GM21367 (cell line): ENCODE measurements around the gene ABTB2.
"Not testable (repeated sequence)": the region's sequence is repeated elsewhere in the genome, so short reads cannot be mapped to it uniquely, and the experiment has no call there.

Source experiments
- ATAC-seq: cut with Tn5 transposase; IDR thresholded peaks from one replicate; pipeline ENCODE4 v1.9.1; 2021; ENCODE audit not compliant: unreplicated experiment

The ABTB2 gene

DNA sequence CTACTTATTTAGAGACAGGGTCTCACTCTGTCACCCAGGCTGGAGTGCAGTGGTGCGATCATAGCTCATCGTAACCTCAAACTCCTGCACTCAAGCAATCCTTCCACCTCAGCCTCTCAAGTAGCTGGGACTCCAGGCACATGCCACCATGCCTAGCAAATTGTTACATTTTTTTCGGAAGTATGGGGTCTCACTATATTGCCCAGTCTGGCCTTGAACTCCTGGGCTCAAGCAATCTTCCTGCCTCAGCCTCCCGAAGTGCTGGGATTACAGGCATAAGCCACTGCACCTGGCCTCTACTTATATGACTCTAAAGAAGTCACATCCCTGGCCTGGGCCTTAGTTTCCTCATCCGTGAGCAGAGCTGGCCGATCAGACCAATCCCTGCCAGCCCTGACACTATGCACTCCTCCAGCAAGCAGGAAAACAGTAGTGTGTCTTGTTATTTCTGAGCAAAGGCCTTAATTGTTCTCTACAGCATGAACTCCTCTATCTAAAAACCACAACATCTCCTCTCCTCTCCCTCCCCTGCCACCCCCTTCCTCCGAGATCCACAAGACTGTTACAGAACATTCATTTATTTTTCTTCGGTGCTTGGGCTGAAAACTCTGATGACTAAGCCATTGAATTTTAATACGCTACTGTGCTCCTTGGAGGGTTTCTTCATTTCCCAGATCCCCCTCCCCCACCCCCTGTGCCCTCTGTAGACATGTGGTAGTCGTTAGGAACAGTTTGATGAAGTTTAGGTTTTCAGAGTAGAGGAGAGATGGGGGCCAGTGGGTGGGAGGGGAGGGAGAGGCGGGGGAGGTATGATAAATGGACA, 91.5 kb downstream of the ABTB2 start:
- no peak for ATAC-seq

GRCh38 chr11:34264303-34265110, 93.3 kb downstream of the ABTB2 start:
- no peak for ATAC-seq

- no peak for ATAC-seq
Observed at GRCh38 chr11:34263441-34264091, 94.2 kb downstream of the ABTB2 start.

- no peak for ATAC-seq
Observed at GRCh38 chr11:34262531-34263081, 95.2 kb downstream of the ABTB2 start.

DNA sequence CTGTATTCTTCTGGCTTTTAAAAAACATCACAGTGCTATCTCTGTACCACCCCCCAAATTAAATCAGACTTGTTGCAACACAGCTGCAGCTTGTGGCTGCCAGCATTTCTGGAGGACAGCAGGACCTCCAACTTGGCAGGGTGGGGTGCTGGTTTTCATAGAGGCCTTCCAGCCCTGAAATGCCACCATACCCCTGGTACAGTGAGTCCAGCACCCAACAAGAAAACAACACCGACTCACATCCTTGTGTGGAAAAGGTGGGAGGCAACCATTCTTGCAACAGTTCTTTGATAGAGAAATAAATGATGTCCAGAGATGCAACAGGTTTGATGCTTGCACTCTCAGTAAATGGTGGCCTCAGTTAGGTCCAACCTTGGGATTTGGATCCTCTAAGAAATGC, 96.0 kb downstream of the ABTB2 start:
- ATAC-seq, result no peak

- ATAC-seq, result no peak
Observed at GRCh38 chr11:34261095-34261494, 96.7 kb downstream of the ABTB2 start.

DNA sequence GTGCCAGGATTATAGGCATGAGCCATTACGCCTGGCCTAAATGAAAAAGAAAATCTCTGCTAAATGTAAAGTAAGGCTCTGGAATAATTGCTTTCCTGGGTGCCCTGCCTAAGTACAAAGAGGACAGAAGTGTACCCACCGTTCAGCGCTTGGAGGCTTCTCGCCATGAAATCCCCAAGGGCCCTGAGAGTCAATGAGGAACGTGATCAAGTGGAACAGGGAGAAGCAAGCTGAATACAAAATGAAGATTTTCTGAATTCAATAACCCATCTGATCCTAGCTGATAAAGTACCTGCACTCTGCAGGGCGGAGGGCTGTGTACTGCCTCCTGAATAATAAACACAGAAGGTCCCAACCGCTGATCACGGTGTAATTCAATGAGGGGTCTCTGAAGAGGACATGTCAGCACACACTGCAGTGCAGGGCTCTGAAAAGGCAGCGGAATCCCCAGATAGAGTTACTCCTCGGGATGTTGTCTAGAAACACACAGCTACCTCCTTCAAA, 97.7 kb downstream of the ABTB2 start:
- no peak for ATAC-seq

DNA sequence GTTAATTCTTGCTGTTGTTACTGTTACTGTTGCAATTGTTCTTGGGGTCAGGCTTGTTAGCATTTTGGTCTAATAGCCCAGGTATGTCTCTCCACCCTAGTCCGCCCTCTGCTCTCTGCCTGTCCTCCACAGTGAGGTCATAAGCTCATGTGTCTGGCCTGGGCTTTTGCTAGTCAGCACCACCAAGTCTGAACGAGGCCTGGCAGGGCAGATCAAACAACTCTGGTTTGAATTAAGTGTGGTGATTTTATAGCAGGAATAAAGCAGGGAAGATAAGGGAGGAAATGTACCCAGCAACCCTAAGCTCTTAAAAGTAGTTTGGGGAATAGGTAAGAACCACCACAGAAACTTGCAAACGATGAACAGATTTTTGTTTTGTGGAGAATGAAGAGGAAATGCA, 98.7 kb downstream of the ABTB2 start:
- ATAC-seq, result no peak

- ATAC-seq, result no peak
Observed at GRCh38 chr11:34256626-34257025, 101.2 kb downstream of the ABTB2 start.

DNA sequence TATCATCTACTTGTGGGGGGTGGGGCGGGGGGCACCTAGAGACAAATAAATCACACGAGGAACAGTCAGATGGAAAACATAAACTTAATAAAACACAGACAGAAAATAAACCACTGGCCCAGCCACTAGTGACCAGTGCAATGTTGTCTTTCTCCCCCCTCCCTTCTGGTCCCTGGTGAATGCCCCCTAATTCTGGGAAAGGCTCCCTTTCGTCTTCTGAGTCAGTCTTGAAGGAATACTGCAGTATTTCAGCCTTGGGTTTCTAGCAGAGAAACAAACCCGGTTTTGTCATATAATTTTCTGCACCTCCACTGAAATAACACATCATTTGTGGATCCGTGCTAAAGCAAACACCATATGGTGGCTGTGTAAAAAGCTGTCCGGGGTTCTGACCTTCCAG, 101.7 kb downstream of the ABTB2 start:
- no peak for ATAC-seq

DNA sequence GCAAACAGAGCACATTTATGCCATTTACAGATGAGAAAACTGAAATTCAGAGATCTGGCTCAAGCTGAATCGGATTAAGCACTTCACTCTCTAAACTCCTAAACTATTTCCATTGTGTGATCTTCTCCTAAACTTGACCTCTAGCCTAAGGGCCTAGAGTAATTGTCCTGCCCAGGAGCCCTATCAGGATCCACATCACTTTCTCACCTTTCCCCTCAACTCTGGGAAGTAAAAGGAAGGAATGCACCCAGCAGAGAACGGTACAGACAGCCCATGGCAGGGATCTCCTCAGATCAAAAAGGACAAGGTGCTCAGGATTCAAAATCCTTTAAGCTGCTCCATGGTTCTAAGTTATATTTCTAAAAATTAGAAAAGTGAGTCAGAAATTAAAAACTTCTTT, 102.7 kb downstream of the ABTB2 start:
- no peak for ATAC-seq

DNA sequence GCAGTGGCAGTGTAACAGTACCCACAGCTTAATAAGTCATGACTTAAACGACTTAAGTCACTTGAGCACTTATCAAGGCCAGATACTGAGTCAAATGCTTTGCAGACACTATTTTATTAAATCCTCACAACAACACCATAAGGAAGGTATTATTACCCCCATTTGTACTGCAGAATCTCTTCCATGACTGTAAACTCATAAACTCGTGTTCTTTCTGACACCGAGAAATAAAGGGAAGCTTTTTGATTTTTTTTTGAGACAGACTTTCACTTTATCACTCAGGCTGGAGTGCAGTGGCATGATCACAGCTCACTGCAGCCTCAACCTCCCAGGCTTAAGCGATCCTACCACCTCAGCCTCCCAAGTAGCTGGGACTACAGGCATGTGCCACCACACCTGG, 103.8 kb downstream of the ABTB2 start:
- no peak for ATAC-seq

DNA sequence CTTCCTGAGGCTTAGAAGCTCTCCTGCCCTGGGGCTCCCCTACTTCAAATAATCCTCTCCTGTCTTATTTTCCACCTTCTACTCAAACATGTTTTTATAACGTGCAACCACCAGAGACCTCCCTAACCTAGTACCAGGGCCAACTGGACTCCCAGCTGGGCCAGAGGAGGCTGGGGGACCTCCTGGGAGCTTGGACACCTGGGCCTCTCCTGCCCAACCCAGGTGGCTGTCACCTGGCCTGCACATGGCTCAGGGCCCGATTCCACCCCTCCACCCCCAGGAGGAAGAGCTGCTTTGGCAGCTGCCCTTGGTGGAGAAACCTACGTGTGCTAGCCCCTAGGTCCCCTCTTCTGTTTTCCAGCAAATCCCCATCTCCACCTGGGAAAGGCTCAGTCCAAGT, 105.2 kb downstream of the ABTB2 start:
- ATAC-seq, result no peak

- ATAC-seq, result no peak
Observed at GRCh38 chr11:34252015-34252414, 105.8 kb downstream of the ABTB2 start.

DNA sequence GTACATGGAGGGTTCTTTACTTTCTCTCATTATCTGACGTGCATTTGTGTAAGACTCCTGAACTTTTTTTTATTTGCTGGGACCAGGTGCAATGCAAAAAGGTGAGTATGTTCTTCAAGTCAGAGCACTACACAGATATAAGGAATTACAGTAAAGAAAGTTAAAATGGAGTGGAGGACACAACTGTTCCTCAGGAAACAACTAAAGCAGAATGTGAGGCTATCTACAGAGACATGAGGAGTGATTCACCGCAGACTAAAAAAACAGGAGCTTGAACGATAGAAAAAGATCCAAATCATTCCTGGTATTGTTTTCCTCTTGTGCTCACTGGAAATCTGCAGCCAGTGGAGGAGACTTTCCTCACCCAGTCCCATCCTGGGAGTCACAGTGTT, 106.2 kb downstream of the ABTB2 start:
- ATAC-seq, result no peak

DNA sequence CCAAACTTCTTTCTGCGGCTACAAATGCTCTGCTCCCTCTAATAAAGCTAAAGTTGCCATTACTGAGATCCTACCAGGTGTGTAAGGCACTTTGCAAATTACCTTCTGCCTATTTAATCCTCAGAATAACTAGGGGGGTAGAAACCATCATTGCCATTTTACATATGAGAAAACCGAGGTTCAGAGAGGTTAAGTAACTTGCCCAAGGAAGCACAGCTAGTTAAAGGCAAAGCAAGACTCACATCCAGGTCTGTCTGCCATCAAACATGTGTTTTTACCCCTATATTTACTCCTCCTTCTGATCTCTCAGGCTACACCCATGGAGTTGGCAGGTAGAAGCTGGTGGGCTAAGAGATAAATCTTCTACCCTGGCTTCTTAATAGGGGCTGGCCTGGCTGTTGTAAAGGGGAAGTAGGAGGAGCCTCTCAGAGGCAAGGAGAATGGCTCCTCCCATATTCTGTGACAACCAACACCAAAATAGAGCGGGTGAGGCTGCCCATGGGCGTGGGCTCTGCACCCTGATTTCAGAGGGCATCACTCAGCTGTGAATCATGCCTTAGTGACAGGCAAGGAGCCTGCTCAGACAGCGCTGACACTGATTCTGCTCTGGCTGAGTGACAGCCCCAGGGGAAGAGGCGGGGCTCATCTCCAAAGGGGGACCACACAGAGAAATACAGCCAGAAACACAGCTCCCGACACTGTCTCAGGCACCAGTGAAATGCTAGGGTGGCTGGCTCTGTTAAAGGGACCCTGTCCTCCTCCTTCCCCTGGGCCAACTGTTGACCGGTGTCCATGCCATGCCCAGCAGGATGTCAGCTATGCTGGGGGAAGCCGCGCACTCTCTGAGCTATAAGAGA, 106.8 kb downstream of the ABTB2 start:
- peak; percentile 77 for ATAC-seq

GRCh38 chr11:34250211-34250610, 107.6 kb downstream of the ABTB2 start:
- no peak for ATAC-seq

DNA sequence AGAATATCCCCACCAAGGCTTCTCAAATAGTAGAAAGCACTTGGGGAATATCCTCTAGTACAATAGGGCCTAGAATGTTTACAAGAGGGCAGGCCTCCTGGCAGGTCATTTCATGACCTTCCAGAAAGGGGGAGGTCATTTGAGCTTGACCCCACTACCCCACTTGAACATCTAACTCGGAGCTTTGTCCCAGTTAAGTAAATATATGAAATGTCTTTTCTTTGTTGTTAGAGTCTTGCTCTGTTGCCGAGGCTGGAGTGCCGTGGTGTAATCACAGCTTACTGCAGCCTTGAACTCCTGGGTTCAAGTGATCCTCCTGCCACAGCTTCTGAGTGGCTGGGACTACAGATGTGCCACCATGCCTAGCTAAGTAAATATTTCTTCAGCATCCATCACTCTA, 108.4 kb downstream of the ABTB2 start:
- no peak for ATAC-seq

DNA sequence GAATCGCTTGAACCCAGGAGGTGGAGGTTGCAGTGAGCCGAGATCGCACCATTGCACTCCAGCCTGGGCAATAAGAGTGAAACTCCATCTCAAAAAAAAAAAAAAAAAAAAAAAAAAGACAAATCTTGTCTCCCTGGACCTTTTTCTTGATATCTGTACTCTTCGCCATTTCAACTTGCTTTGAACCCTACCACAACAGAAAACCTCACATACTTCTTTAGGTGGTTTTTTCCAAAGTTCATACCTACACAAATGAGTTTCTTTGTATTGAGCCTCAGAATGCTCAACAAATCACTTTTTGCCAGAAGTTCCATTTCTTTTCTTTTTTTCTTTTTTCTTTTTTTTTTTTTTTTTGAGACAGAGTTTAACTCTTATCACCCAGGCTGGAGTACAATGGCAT, 111.3 kb downstream of the ABTB2 start:
- not testable (repeated sequence) for ATAC-seq

- ATAC-seq, result no peak
Observed at GRCh38 chr11:34245041-34245440, 112.8 kb downstream of the ABTB2 start.
